ENCODE results near the gene C16orf82.
"Not testable (repeated sequence)": the region's sequence is repeated elsewhere in the genome, so short reads cannot be mapped to it uniquely, and the experiment has no call there.

The C16orf82 gene

DNA sequence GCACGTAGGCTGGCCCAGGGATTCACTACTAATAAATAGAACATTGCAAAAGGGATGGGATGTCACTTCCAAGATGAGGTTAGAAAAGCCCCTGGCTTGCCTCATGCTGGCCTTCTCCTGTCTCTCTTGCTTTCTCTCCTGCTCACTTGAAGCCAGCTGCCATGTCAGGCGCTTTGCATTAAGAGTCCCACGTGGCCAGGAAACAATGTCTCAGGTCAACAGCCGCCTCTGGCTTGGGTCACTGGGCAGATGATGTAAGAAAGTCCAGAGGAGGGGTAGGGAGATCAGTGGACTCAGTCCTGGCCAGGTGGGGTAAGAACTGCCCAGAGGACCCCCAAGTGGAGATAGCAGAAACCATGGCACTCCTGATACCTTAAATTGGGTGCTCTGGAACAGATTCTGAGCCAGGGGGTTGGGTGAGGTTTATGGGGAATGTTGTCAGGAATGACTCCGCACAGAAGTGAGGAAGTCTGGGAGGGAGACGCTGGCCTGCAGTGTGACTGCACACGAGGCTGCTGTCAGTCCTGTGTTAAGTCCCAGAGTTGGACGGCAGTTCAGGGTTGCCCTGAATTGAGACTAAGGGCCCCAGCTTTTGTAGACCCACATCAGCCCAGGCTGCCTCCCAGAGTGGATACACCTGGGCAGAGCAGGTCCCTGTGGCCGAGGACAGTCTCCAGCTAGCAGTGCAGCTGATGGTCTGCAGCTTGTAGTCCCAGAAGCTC, 17.7 kb downstream of the C16orf82 start:
- no peak for DNase-seq (ENCODE audit: low read depth)
- TF ChIP-seq, protein P1, sequence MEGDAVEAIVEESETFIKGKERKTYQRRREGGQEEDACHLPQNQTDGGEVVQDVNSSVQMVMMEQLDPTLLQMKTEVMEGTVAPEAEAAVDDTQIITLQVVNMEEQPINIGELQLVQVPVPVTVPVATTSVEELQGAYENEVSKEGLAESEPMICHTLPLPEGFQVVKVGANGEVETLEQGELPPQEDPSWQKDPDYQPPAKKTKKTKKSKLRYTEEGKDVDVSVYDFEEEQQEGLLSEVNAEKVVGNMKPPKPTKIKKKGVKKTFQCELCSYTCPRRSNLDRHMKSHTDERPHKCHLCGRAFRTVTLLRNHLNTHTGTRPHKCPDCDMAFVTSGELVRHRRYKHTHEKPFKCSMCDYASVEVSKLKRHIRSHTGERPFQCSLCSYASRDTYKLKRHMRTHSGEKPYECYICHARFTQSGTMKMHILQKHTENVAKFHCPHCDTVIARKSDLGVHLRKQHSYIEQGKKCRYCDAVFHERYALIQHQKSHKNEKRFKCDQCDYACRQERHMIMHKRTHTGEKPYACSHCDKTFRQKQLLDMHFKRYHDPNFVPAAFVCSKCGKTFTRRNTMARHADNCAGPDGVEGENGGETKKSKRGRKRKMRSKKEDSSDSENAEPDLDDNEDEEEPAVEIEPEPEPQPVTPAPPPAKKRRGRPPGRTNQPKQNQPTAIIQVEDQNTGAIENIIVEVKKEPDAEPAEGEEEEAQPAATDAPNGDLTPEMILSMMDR (conservative IDR thresholded peaks at IDR 0.05; ENCODE audit: control insufficient read depth, insufficient read depth, low read depth, low read length) = no peak

DNA sequence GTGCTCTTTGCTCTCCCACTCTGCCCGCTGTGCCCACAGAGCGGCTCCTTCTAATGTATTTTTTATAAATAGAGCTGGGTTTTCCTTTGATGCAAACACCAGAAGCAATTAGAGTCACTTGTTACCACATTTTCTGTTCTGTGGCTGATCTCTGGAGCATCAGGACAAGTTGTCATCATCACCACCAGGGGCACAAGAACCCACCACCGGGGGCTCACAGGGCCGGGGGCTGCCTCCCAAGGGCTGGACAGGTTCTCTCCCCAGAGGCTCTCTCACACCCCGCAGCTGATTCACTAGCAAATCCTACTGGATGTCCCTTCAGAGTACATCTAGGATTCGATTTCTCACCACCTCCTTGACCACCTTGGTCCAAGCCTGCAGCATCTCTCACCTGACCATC, 18.5 kb downstream of the C16orf82 start:
- TF ChIP-seq, protein P1 (conservative IDR thresholded peaks at IDR 0.05; ENCODE audit: control insufficient read depth, insufficient read depth, low read depth, low read length) = no peak
- H3K4me3 ChIP-seq (ENCODE audit: control insufficient read depth, low read depth, low read length) = no peak overlapping the region
- DNase-seq (ENCODE audit: low read depth) = no peak

More for the DNA sequence above, 17.7 kb downstream of the C16orf82 start:
- H3K4me3 ChIP-seq (ENCODE audit: control insufficient read depth, low read depth, low read length) = no peak overlapping the region

DNA sequence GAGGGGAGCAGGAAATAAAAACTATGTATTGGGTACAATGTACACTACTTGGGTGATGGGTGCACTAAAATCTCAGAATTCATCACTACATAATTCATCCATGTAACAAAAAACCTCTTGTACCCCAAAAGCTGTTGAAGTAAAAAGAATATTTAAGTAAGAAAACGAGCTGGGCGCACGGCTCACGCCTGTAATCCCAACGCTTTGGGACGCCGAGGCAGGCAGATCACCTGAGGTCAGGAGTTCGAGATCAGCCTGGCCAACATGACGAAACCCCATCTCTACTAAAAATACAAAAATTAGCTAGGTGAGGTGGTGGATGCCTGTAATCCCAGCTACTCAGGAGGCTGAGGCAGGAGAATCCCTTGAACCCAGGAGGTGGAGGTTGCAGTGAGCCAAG, 19.3 kb downstream of the C16orf82 start:
- not testable (repeated sequence) for H3K4me3 ChIP-seq (ENCODE audit: control insufficient read depth, low read depth, low read length); DNase-seq (ENCODE audit: low read depth)

DNA sequence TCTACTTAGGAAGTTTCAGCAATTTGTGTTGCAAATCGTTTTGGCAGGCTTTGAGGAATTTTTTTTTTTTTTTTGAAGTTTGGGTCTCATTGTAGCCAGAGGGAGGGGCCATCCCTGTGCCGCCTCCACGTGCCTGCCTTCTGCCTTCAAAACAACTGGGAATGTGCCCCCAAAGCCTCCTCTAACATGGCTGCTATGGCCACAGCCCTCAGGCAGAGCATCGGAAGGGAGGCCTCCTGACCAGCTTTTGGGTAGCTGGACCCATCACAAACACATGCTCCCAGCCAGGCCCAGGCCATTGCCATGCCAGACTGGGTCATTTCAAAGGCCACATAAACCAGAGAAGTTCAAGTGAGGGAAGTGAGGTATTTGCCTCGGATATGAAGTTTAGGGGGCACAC, 21.5 kb downstream of the C16orf82 start:
- TF ChIP-seq, protein P1 (conservative IDR thresholded peaks at IDR 0.05; ENCODE audit: control insufficient read depth, insufficient read depth, low read depth, low read length) = no peak
- DNase-seq (ENCODE audit: low read depth) = no peak
- H3K4me3 ChIP-seq (ENCODE audit: control insufficient read depth, low read depth, low read length) = no peak overlapping the region

DNA sequence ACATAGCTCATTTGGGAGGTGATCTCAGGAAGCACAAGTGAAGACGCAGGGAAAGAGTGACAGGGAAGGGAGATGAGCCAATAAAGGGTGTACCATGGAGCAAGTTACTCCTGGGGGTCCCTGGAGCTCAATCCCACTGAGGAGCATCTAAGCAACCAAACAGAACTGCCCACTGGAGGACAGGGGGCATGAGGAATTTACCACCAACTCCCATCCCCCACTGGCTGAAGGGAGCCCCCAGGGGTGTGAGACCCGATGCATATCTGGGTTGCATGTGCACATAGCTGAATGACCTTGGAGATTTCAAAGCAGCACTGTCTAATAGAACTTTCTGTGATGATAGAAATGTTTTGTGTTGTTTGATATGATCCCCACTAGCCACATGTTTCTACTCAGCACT, 29.6 kb downstream of the C16orf82 start:
- no peak overlapping the region for H3K4me3 ChIP-seq (ENCODE audit: control insufficient read depth, low read depth, low read length)
- no peak for DNase-seq (ENCODE audit: low read depth)
- TF ChIP-seq, protein P1 (conservative IDR thresholded peaks at IDR 0.05; ENCODE audit: control insufficient read depth, insufficient read depth, low read depth, low read length) = no peak

DNA sequence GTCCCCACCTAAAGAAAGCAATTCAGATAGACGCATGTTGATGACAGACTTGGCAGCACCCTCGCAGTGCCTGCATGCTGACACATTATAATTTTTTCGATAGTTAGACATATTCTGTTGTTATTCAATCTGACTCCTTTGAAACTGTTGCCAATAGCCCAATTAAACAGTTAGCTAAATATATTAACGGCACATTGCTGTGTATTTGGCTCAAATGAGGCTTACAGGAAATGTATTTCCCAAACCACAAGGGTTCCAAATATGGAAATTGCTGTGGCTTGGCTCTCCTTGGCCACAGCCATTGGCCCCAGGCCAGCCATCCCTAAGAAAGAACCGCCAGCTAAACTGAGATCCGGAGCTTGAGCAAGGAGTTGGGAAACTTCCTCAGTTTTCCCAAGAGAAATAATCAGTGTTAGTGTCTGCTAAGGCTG, 31.1 kb downstream of the C16orf82 start:
- no peak overlapping the region for H3K4me3 ChIP-seq (ENCODE audit: control insufficient read depth, low read depth, low read length)
- DNase-seq (ENCODE audit: low read depth) = peak; percentile 88
- TF ChIP-seq, protein P1 (conservative IDR thresholded peaks at IDR 0.05; ENCODE audit: control insufficient read depth, insufficient read depth, low read depth, low read length) = no peak

DNA sequence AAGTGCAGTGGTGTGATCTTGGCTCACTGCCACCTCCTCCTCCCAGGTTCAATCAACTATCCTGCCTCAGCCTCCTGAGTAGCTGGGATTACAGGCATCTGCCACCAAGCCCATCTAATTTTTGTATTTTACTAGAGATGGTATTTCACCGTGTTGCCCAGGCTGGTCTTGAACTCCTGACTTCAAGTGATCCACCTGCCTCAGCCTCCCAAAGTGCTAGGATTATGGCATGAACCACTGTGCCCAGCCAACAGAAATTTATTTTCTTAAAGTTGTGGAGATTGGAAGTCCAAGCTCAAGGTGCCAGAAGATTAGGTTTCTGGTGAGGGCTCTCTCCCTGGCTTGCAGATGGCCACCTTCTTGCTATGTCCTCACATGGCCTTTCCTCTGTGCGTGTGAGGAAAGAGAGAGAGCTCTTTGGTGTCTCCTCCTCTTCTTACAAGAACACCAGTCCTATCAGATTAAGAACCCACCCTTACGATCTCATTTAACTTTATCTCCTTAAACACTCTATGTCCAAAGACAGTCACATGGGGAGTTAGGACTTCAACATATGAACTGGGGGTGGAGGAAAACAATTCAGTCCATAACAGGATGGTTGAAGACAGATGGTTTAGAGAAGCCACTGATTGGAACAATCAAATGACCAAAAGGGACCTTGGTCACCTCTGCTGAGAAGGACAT, 31.8 kb downstream of the C16orf82 start:
- no peak overlapping the region for H3K4me3 ChIP-seq (ENCODE audit: control insufficient read depth, low read depth, low read length)
- no peak for DNase-seq (ENCODE audit: low read depth)
- TF ChIP-seq, protein P1 (conservative IDR thresholded peaks at IDR 0.05; ENCODE audit: control insufficient read depth, insufficient read depth, low read depth, low read length) = no peak

Measured in fibroblast of mammary gland (primary cell).